H1 (cell line): Measurements from ENCODE around the gene IGF2BP3. TPM values are rescaled to one million over a fixed set of nuclear protein-coding genes. Genes with fewer than 3 reads are reported as not detected.

ENCODE experiments used
- CTCF ChIA-PET: fragments of 300-600 bp; sonication (Branson Sonifier 250); formaldehyde crosslinking; loops from one replicate; lab custom pipeline; 2021; ENCODE audit not compliant: partially characterized antibody; lab: Charles Lee
- POLR2A ChIA-PET: fragments of 300-600 bp; sonication (Branson Sonifier 250); formaldehyde crosslinking; loops from one replicate; lab custom pipeline; 2021; ENCODE audit warnings: inconsistent platforms; ENCODE audit not compliant: partially characterized antibody; lab: Charles Lee
- DNase-seq, 2 experiments: peaks; one replicate each; pipeline versions ENCODE4 v3.0.0 to v3.0.0-alpha.2; 2010 to 2022; ENCODE audit warnings: low spot score in 2 of 2, low read depth in 1 of 2, mixed read lengths in 1 of 2
- FAIRE-seq: peaks from 2 replicates; lab custom pipeline; 2011; peaks lifted over from hg19 to GRCh38; lab: Jason Lieb, UNC
- H2AFZ ChIP-seq: 2 replicates; pipeline ENCODE4 v1.8.1; 2012; ENCODE audit warnings: low read length, inconsistent platforms
- H2AK5ac ChIP-seq: 2 replicates; pipeline ENCODE4 v1.6.1; 2013; ENCODE audit warnings: low read depth, low read length
- H2BK120ac ChIP-seq: replicated peaks from 2 replicates; pipeline ENCODE3; 2013; ENCODE audit warnings: low read depth, low read length, inconsistent platforms
- H2BK12ac ChIP-seq: 2 replicates; pipeline ENCODE4 v1.6.1; 2013; ENCODE audit warnings: low read depth, low read length
- H2BK15ac ChIP-seq: 2 replicates; pipeline ENCODE4 v1.6.1; 2013; ENCODE audit warnings: low read length
- H2BK20ac ChIP-seq: 2 replicates; pipeline ENCODE4 v1.6.1; 2013; ENCODE audit warnings: low read length
- H2BK5ac ChIP-seq: 2 replicates; pipeline ENCODE4 v1.6.1; 2013; ENCODE audit warnings: low read depth, low read length
- H3K14ac ChIP-seq: 2 replicates; pipeline ENCODE4 v1.6.1; 2013; ENCODE audit warnings: inconsistent platforms; ENCODE audit not compliant: insufficient read length
- H3K18ac ChIP-seq: 2 replicates; pipeline ENCODE4 v1.6.1; 2013; ENCODE audit warnings: low read length; ENCODE audit errors: extremely low read depth
- H3K23ac ChIP-seq: 2 replicates; pipeline ENCODE4 v1.6.1; 2013; ENCODE audit warnings: inconsistent platforms; ENCODE audit not compliant: insufficient read length
- H3K23me2 ChIP-seq: 2 replicates; pipeline ENCODE4 v1.6.1; 2013; ENCODE audit warnings: low read depth, low read length
- H3K27ac ChIP-seq: 2 replicates; pipeline ENCODE4 v1.6.1; 2011; ENCODE audit warnings: low read depth, low read length, inconsistent platforms
- H3K27me3 ChIP-seq, 4 experiments: replicated peaks in 1 of 4; 1 replicate in 1 of 4; 2 replicates in 3 of 4; pipeline versions ENCODE4 v1.6.1 to v1.8.1; 2011 to 2013; ENCODE audit warnings: low read length in 3 of 4, mild to moderate bottlenecking in 3 of 4, inconsistent platforms in 2 of 4, mixed read lengths in 2 of 4, moderate library complexity in 1 of 4; ENCODE audit not compliant: control insufficient read depth in 3 of 4, insufficient read depth in 3 of 4; ENCODE audit errors: extremely low read depth in 1 of 4
- H3K36me3 ChIP-seq, 4 experiments: 2 replicates each; pipeline versions ENCODE4 v1.6.1 to v1.8.1; 2011 to 2013; ENCODE audit warnings: mild to moderate bottlenecking in 4 of 4, low read length in 3 of 4, moderate library complexity in 2 of 4, control low read depth in 1 of 4, inconsistent platforms in 1 of 4; ENCODE audit not compliant: insufficient read depth in 4 of 4, control insufficient read depth in 2 of 4
- H3K4ac ChIP-seq: replicated peaks from 2 replicates; pipeline ENCODE3; 2013; ENCODE audit warnings: low read length, low read depth, mixed read lengths, inconsistent platforms; ENCODE audit not compliant: insufficient read length
- H3K4me1 ChIP-seq, 4 experiments: replicated peaks in 1 of 4; 1 replicate in 1 of 4; 2 replicates in 3 of 4; pipeline versions ENCODE4 v1.6.1 to v1.8.1; 2011 to 2013; ENCODE audit warnings: low read length in 3 of 4, inconsistent platforms in 2 of 4, mixed read lengths in 1 of 4; ENCODE audit not compliant: insufficient read depth in 4 of 4, control insufficient read depth in 3 of 4
- H3K4me2 ChIP-seq, 2 experiments: 2 replicates each; pipeline versions ENCODE4 v1.6.1 to v1.8.1; 2011 to 2013; ENCODE audit warnings: low read depth in 2 of 2, low read length in 2 of 2, control low read depth in 1 of 2, inconsistent platforms in 1 of 2, mild to moderate bottlenecking in 1 of 2; ENCODE audit not compliant: insufficient read depth in 1 of 2
- H3K4me3 ChIP-seq, 4 experiments: fragments of 200-600, 300-600 bp in 1 of 4; sonication (generic), shearing (Covaris generic), sonication (Bioruptor Twin) in 1 of 4; 2 replicates each; pipeline versions ENCODE4 v1.5.1 to v1.8.1; 2011 to 2016; ENCODE audit warnings: low read length in 4 of 4, low read depth in 3 of 4, control low read depth in 2 of 4, inconsistent platforms in 2 of 4, mild to moderate bottlenecking in 2 of 4, mixed read lengths in 1 of 4, moderate library complexity in 1 of 4; ENCODE audit not compliant: insufficient read depth in 2 of 4; ENCODE audit errors: extremely low read depth in 1 of 4
- H3K56ac ChIP-seq: replicated peaks from 2 replicates; pipeline ENCODE3; 2013; ENCODE audit warnings: low read depth, mild to moderate bottlenecking, mixed read lengths, low read length, inconsistent platforms; ENCODE audit not compliant: insufficient read length
- H3K79me1 ChIP-seq: 2 replicates; pipeline ENCODE4 v1.6.1; 2013; ENCODE audit warnings: low read depth, low read length, control low read depth
- H3K79me2 ChIP-seq, 2 experiments: 2 replicates each; pipeline versions ENCODE4 v1.6.1 to v1.8.1; 2012 to 2013; ENCODE audit warnings: low read length in 2 of 2, mild to moderate bottlenecking in 2 of 2, inconsistent platforms in 1 of 2; ENCODE audit not compliant: insufficient read depth in 2 of 2, control insufficient read depth in 1 of 2
- H3K9ac ChIP-seq, 4 experiments: replicated peaks in 1 of 4; 1 replicate in 1 of 4; 2 replicates in 3 of 4; pipeline versions ENCODE4 v1.6.1 to v1.8.1; 2011 to 2013; ENCODE audit warnings: low read depth in 3 of 4, low read length in 3 of 4, control low read depth in 2 of 4, mild to moderate bottlenecking in 2 of 4, moderate library complexity in 2 of 4, inconsistent platforms in 1 of 4; ENCODE audit errors: extremely low read depth in 1 of 4
- H3K9me3 ChIP-seq, 2 experiments: 2 replicates each; pipeline versions ENCODE4 v1.6.1 to v1.8.1; 2012 to 2013; ENCODE audit warnings: mild to moderate bottlenecking in 2 of 2, moderate library complexity in 2 of 2, control low read depth in 1 of 2, inconsistent platforms in 1 of 2, low read depth in 1 of 2, low read length in 1 of 2, mixed read lengths in 1 of 2; ENCODE audit not compliant: insufficient read depth in 2 of 2
- H4K20me1 ChIP-seq, 2 experiments: replicated peaks in 1 of 2; 2 replicates each; pipeline versions ENCODE3 to v1.8.1; 2011 to 2013; ENCODE audit warnings: inconsistent platforms in 2 of 2, low read length in 2 of 2, mild to moderate bottlenecking in 1 of 2; ENCODE audit not compliant: insufficient read depth in 2 of 2, control insufficient read depth in 1 of 2
- H4K5ac ChIP-seq: 2 replicates; pipeline ENCODE4 v1.6.1; 2013; ENCODE audit warnings: low read length, low read depth, mixed read lengths, inconsistent platforms; ENCODE audit not compliant: insufficient read length
- H4K8ac ChIP-seq: 2 replicates; pipeline ENCODE4 v1.8.0; 2013; ENCODE audit warnings: mild to moderate bottlenecking, moderate library complexity, low read length, inconsistent platforms; ENCODE audit not compliant: insufficient read depth; ENCODE audit errors: extremely low read depth
- H4K91ac ChIP-seq: replicated peaks from 2 replicates; pipeline ENCODE3; 2013; ENCODE audit warnings: low read length, mixed read lengths, inconsistent platforms; ENCODE audit not compliant: insufficient read length
- CHD2 ChIP-seq: IDR thresholded peaks from 2 replicates; pipeline ENCODE4 v1.6.1; 2012; ENCODE audit warnings: low read length, improper control_type of control experiment
- EZH2 ChIP-seq: fragments of 200-600 bp; sonication (generic); IDR thresholded peaks from 2 replicates; pipeline ENCODE4 v1.7.1; 2012; ENCODE audit warnings: low read depth, mild to moderate bottlenecking, moderate library complexity, low read length, inconsistent platforms; ENCODE audit not compliant: severe bottlenecking
- GABPA ChIP-seq: IDR thresholded peaks from 2 replicates; pipeline ENCODE4 v1.6.1; 2011; ENCODE audit warnings: mild to moderate bottlenecking, low read length, moderate library complexity, borderline replicate concordance; ENCODE audit not compliant: insufficient read depth
- HDAC2 ChIP-seq, 2 experiments: fragments of 300-600 bp in 1 of 2; sonication (generic) in 1 of 2; IDR thresholded peaks; 2 replicates each; pipeline ENCODE4 v1.6.1; 2011 to 2012; ENCODE audit warnings: low read depth in 2 of 2, low read length in 2 of 2, mild to moderate bottlenecking in 2 of 2, moderate library complexity in 2 of 2, borderline replicate concordance in 1 of 2, inconsistent platforms in 1 of 2
- JUN ChIP-seq: IDR thresholded peaks from 2 replicates; pipeline ENCODE4 v1.6.1; 2011; ENCODE audit warnings: low read depth, mild to moderate bottlenecking, improper control_type of control experiment, low read length
- JUND ChIP-seq: IDR thresholded peaks from 2 replicates; pipeline ENCODE4 v1.6.1; 2011; ENCODE audit warnings: mild to moderate bottlenecking, improper control_type of control experiment, low read length
- POLR2A ChIP-seq, 2 experiments: IDR thresholded peaks; 1 replicate in 1 of 2; 2 replicates in 1 of 2; pipeline ENCODE4 v1.6.1; 2011; ENCODE audit warnings: low read depth in 2 of 2, low read length in 2 of 2, mild to moderate bottlenecking in 2 of 2; ENCODE audit errors: control extremely low read depth in 1 of 2
- SIX5 ChIP-seq: IDR thresholded peaks from 2 replicates; pipeline ENCODE4 v1.6.1; 2011; ENCODE audit warnings: mild to moderate bottlenecking, low read depth, low read length
- SUZ12 ChIP-seq: fragments of 200-600 bp; sonication (generic); IDR thresholded peaks from 2 replicates; pipeline ENCODE4 v1.6.1; 2012; ENCODE audit warnings: mild to moderate bottlenecking, inconsistent platforms, low read length, moderate library complexity, mixed read lengths
- TAF1 ChIP-seq: IDR thresholded peaks from 2 replicates; pipeline ENCODE4 v1.6.1; 2011; ENCODE audit warnings: mild to moderate bottlenecking, low read depth, low read length
- TBP ChIP-seq: IDR thresholded peaks from 2 replicates; pipeline ENCODE4 v1.6.1; 2011; ENCODE audit warnings: low read depth, low read length, improper control_type of control experiment
- TCF12 ChIP-seq: IDR thresholded peaks from 2 replicates; pipeline ENCODE4 v1.6.1; 2011; ENCODE audit warnings: low read depth, mild to moderate bottlenecking, low read length
- WGBS, 2 experiments: shearing (Covaris generic) in 1 of 2; methylation state at CpG; one replicate each; pipeline versions ENCODE4 v1.1.6 to v1.1.7; 2013 to 2015; ENCODE audit warnings: low lambda C conversion rate in 2 of 2, mixed read lengths in 2 of 2, inconsistent platforms in 1 of 2, low coverage in 1 of 2, missing lambda C conversion rate in 1 of 2; ENCODE audit not compliant: insufficient replicate concordance in 2 of 2, insufficient coverage in 1 of 2, insufficient read length in 1 of 2; ENCODE audit errors: extremely low coverage in 1 of 2, missing lambda C conversion rate in 1 of 2; 5-methylcytosine and 5-hydroxymethylcytosine counted together
- polyA plus RNA-seq, 7 experiments: library from polyadenylated mRNA; depleted of rRNA in 3 of 7; stranded (reverse) in 5 of 7; unstranded in 2 of 7; fragments of >200 nt in 5 of 7; fragments of 200-250 nt in 2 of 7; gene quantifications; 1 replicate in 5 of 7; 2 replicates in 1 of 7; 4 replicates in 1 of 7; pipeline versions ENCODE4 v1.2.1 to v1.2.3, GENCODE V29; 2011 to 2013; ENCODE audit warnings: missing spikeins in 2 of 7, mixed read lengths in 2 of 7
- total RNA-seq: library from RNA; stranded (reverse); fragmentation: NEBNext Ultra II Directional; extraction: Animal tissue kit (Norgen Biotek cat#: 25700); gene quantifications from 2 replicates; pipeline ENCODE4 v1.2.1, GENCODE V29; 2021
- TF ChIP-seq, protein P1 (sequence below): IDR thresholded peaks from 2 replicates; pipeline ENCODE4 v1.6.1; 2011; ENCODE audit warnings: low read depth, mild to moderate bottlenecking, low read length; ENCODE audit not compliant: insufficient read depth

Gene IGF2BP3
- total and polyA plus RNA-seq, 2 of the 8 experiments (the other 6 are each of a cell fraction or from before 2014, with no cell fraction given) = 66.3 to 193 TPM

DNA sequence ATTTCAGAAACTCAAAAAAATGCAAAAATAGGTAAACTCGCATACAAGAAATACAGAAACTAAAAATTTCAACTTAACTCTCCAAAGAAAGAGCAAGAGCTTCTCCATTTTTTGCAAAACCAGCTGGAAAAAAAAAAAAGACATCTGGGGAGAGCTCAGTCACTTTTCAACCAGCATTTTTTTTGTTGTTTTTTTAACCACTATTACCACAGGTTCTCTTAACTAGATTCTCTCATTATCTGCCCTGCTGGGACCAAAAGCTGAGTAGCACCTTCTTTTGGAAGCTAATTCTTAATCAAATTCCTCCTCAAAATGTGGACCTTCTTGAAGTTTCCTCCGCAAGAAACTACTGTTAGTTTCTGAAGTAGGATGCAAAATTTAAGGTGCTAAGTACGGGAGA, 14.2 kb downstream of the IGF2BP3 start:
- H3K23me2 ChIP-seq = no peaks in the 10 kb centered on the region
- ChIA-PET POLR2A (interaction anchor here (0.5 to 3.6 kb wide), 12 partner anchors 8 to 75 kb away, joined by 3 to 15 read pairs (median 4); no protein-coding TSS in a partner anchor), CTCF (interaction anchor here (1.3 to 2.9 kb wide), 6 partner anchors 12 to 65 kb away, joined by 3 to 11 read pairs (median 4); no protein-coding TSS in a partner anchor)
- H3K4me2 ChIP-seq = peak overlapping the region in 1 of 2 experiments; percentile 2; a peak in 2 of 4 replicates
- no peak overlapping the region for H2BK20ac ChIP-seq
- H4K8ac ChIP-seq = no peak overlapping the region
- H2BK120ac ChIP-seq = no peak overlapping the region
- no peaks in the 10 kb centered on the region for H3K27me3 ChIP-seq
- peak overlapping the region in 1 of 4 experiments; percentile 22; a peak in 1 of 8 replicates for H3K4me3 ChIP-seq
- no peak overlapping the region for H3K14ac ChIP-seq
- DNase-seq = no peak
- H2AK5ac ChIP-seq = no peak overlapping the region
- H2BK12ac ChIP-seq = no peak overlapping the region
- H2BK15ac ChIP-seq = no peak overlapping the region
- peaks cover 37 to 44% of the 10 kb centered on the region in 2 experiments for H4K20me1 ChIP-seq
- H3K36me3 ChIP-seq = peaks cover 0 to 12% (median 4%) of the 10 kb centered on the region in 4 experiments; a peak in 3 of 8 replicates
- H4K91ac ChIP-seq = no peak overlapping the region
- no peak overlapping the region for H2BK5ac ChIP-seq
- no peak overlapping the region for H3K18ac ChIP-seq
- peaks cover 0 to 14% (median 9%) of the 10 kb centered on the region in 4 experiments; a peak in 6 of 7 replicates for H3K4me1 ChIP-seq
- H3K9me3 ChIP-seq = no peaks in the 10 kb centered on the region
- no peak for FAIRE-seq
- no peak overlapping the region for H2AFZ ChIP-seq
- peaks cover 64 to 100% of the 10 kb centered on the region in 2 experiments for H3K79me2 ChIP-seq
- H4K5ac ChIP-seq = no peak overlapping the region
- no peak overlapping the region for H3K4ac ChIP-seq
- no peak overlapping the region for H3K23ac ChIP-seq
- H3K79me1 ChIP-seq = peaks cover 5% of the 10 kb centered on the region; the same call in 1 of the 2 replicates
- H3K56ac ChIP-seq = no peak overlapping the region
- 84% methylated on average over 3 of the region's 3 CpGs; no CpG with 5 or more reads in 1 of the 2 experiments for WGBS, 2 experiments
- H3K9ac ChIP-seq = no peak overlapping the region
- no peak overlapping the region for H3K27ac ChIP-seq
- TF ChIP-seq EZH2 (no peak), JUND (no peak), TCF12 (no peak), POLR2A (IDR thresholded peaks at IDR 0.05; ENCODE audit: control extremely low read depth in 1 of 2, low read depth in 2 of 2, low read length in 2 of 2) (no peak), HDAC2 (IDR thresholded peaks at IDR 0.05; ENCODE audit: borderline replicate concordance in 1 of 2, low read depth in 2 of 2, low read length in 2 of 2) (no peak), CHD2 (no peak), SIX5 (no peak), TBP (no peak), JUN (no peak), SUZ12 (no peak), GABPA (no peak), TAF1 (no peak)
- TF ChIP-seq, protein P1, sequence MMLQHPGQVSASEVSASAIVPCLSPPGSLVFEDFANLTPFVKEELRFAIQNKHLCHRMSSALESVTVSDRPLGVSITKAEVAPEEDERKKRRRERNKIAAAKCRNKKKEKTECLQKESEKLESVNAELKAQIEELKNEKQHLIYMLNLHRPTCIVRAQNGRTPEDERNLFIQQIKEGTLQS = no peak
